Lower leg skin (tissue), 4 donors: Measurements from ENCODE around the gene VPS13D. TPM values are rescaled to one million over a fixed set of nuclear protein-coding genes. Genes with fewer than 3 reads are reported as not detected.
"Not testable (repeated sequence)": the region's sequence is repeated elsewhere in the genome, so short reads cannot be mapped to it uniquely, and the experiment has no call there.

Experiments used
- DNase-seq, 2 donors: peaks; one replicate each; pipeline ENCODE4 v3.0.0-alpha.2; 2019; ENCODE audit warnings: low spot score in 2 of 2
- H3K4me3 ChIP-seq: fragments of 200-600 bp; sonication (generic); 2 replicates; pipeline ENCODE4 v1.5.1; 2017; ENCODE audit warnings: mild to moderate bottlenecking, low read depth; ENCODE audit not compliant: poor library complexity, severe bottlenecking
- POLR2A ChIP-seq, 2 donors: fragments of 450-650 bp; IDR thresholded peaks; one replicate each; pipeline ENCODE4 v1.6.1; 2016 to 2017; ENCODE audit warnings: antibody characterized with exemption in 2 of 2, mild to moderate bottlenecking in 1 of 2, moderate library complexity in 1 of 2
- WGBS, 2 donors: methylation state at CpG; one replicate each; pipeline ENCODE4 v1.1.5; 2018; 5-methylcytosine and 5-hydroxymethylcytosine counted together
- intact Hi-C: fragments of 100-400 bp; cut with DNase I; formaldehyde crosslinking; loops from one replicate; pipeline ENCODE4 v1.15.0; 2023; ENCODE audit warnings: low total_unique reads
- total RNA-seq, 4 donors: library from RNA; depleted of rRNA; stranded (reverse); fragments of >200 nt; gene quantifications; one replicate each; pipeline ENCODE4 v1.1.0, GENCODE V29; 2016
- TF ChIP-seq, protein P1 (sequence below), 3 donors: fragments of 450-650 bp; IDR thresholded peaks; one replicate each; pipeline ENCODE4 v1.5.1; 2016; ENCODE audit warnings: antibody characterized with exemption in 3 of 3, mild to moderate bottlenecking in 3 of 3, moderate library complexity in 2 of 3

Gene VPS13D
- total RNA-seq, 4 donors from 2014 or later, result 96.5 to 200 (median 116) TPM

DNA sequence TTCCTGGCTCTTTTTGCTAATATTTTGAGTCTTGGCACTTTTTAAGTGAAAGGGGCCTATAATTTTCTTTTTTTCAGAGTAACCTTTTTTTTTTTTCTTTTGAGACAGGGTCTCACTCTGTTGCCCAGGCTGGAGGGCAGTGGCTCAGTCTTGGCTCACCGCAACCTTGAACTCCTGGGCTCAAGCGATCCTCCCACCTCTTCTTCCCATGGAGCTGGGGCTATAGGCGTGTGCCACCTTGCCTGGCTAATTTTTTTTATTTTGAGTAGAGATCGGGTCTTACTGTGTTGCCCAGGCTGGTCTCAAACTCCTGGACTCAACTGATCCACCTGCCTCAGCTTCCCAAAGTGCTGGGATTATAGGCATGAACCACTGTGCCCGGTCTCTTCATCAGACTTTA is 285.4 kb downstream of the VPS13D start:
- intact Hi-C loops, result no loop called here
- WGBS, 2 donors, result 93 to 94% methylated on average over 5 of the region's 5 CpGs
- TF ChIP-seq, protein P1, sequence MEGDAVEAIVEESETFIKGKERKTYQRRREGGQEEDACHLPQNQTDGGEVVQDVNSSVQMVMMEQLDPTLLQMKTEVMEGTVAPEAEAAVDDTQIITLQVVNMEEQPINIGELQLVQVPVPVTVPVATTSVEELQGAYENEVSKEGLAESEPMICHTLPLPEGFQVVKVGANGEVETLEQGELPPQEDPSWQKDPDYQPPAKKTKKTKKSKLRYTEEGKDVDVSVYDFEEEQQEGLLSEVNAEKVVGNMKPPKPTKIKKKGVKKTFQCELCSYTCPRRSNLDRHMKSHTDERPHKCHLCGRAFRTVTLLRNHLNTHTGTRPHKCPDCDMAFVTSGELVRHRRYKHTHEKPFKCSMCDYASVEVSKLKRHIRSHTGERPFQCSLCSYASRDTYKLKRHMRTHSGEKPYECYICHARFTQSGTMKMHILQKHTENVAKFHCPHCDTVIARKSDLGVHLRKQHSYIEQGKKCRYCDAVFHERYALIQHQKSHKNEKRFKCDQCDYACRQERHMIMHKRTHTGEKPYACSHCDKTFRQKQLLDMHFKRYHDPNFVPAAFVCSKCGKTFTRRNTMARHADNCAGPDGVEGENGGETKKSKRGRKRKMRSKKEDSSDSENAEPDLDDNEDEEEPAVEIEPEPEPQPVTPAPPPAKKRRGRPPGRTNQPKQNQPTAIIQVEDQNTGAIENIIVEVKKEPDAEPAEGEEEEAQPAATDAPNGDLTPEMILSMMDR (IDR thresholded peaks at IDR 0.05), result no peak
- no peak for TF ChIP-seq POLR2A (IDR thresholded peaks at IDR 0.05)
- no peak for DNase-seq
- H3K4me3 ChIP-seq, result no peak overlapping the region

DNA sequence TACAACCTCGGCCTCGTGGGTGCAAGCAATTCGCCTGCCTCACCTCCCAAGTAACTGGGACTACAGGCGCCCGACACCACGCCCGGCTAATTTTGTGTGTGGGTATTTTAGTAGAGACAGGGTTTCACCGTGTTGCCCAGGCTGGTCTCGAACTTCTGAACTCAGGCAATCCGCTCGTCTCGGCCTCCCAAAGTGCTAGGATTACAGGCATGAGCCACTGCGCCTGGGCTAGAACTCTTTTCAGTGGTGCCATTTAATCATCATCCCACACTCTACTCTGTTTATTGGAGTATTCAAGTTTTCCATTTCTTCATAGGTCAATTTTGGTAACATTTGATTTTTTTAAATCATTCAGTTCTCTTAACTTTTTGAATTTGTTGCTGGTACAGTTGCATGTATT is 286.9 kb downstream of the VPS13D start:
- DNase-seq, result no peak
- H3K4me3 ChIP-seq, result no peak overlapping the region
- WGBS, 2 donors, result 93 to 95% methylated on average over 13 of the region's 13 CpGs
- intact Hi-C loops, result no loop called here
- no peak for TF ChIP-seq POLR2A (IDR thresholded peaks at IDR 0.05)
- TF ChIP-seq, protein P1 (IDR thresholded peaks at IDR 0.05), result no peak

DNA sequence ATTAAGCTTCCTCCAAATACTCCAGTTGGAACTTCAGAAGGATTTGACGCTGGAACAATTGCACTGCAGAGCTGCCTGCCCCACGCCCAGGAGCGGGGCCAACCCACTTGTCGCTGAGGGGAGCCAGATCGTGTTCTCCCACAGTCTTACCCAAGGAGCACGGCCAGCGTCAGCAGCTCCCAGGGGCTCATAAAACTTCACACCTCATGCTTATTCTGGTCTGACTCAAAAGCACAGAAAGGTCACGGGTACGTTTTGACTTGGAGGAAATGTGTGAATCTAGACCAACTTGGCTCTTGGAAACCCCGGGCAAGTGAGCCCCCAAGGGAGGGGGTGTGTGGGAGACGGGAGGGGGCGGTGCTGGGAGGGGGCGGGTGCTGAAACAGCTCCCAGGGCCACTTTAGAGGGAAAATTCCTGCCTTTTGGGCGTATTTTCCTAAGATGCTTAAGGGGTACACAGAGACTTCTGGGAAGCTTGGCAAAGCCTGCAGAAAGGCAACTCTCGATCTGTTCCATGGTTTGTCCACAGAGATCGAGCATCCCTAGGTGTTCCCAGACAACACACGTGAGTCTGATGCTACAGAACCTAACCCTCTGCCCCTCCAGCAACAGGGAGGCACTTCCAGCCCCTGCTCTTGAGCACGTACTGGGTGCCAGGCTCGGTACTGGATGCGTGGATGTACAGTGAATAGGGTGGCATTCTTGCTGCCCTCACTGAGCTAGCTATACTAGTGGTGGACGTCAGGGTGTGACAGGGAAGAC is 289.3 kb downstream of the VPS13D start:
- 18 to 26% methylated on average over 21 of the region's 21 CpGs for WGBS, 2 donors
- no peak for TF ChIP-seq POLR2A (IDR thresholded peaks at IDR 0.05)
- TF ChIP-seq, protein P1 (IDR thresholded peaks at IDR 0.05), result no peak
- intact Hi-C loops, result no loop called here
- peak; percentile 60 to 95 for DNase-seq
- H3K4me3 ChIP-seq, result no peak overlapping the region

DNA sequence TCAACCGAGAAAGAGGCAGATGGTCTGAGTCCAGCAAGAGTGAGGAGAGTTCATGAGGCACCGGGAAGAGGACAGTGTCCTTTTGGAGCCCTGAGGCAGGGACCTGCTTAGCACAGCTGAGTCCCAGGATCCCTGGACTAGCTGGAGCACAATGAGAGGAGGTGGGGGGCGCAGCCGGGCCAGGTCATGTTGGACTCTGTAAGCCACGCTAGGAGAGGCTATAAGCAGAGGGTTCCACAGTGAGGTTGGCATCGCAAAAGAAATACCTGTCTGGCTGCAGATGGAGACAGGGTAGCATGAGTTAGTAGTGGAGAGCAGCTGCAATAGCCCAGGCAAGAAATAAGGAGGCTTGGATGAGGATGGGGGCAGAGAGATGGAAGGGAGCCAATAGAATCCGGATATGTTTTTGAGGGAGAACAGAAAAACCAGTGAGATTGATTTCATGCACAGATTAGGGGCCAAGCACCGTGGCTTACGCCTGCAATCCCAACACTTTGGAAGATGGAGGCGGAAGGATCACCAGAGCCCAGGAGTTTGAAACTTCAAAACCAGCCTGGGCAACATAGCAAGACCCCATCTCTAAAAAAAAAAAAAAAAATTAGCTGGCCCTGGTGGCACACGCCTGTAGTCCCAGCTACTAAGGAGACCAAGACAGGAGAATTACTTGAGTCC is 290.0 kb downstream of the VPS13D start:
- intact Hi-C loops, result no loop called here
- DNase-seq, result no peak
- no peak for TF ChIP-seq POLR2A (IDR thresholded peaks at IDR 0.05)
- TF ChIP-seq, protein P1 (IDR thresholded peaks at IDR 0.05), result no peak
- H3K4me3 ChIP-seq, result no peak overlapping the region
- 83 to 86% methylated on average over 11 of the region's 11 CpGs for WGBS, 2 donors

DNA sequence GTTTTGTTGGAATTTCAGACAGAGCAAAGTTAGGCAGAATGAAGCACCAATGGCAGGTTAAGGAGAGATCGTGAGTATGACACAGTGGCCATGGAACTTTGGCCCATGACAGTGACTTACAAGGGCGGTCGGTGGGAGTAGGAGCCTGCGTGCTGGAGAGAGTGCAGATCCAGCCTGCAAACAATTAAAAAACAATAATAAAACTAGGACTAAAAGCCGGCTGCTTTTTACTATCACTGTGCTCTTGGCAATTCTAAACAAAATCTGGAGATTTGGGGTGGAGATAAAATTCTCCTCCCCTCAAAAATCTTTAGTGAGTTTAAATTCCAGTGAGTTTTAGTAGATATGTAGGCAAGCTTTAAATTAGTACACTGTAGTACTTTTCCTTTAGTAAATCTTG is 291.3 kb downstream of the VPS13D start:
- TF ChIP-seq, protein P1 (IDR thresholded peaks at IDR 0.05), result no peak
- TF ChIP-seq POLR2A (IDR thresholded peaks at IDR 0.05), result no peak
- WGBS, 2 donors, result 41 to 64% methylated on average over 5 of the region's 5 CpGs
- intact Hi-C loops, result no loop called here
- no peak for DNase-seq
- no peak overlapping the region for H3K4me3 ChIP-seq

DNA sequence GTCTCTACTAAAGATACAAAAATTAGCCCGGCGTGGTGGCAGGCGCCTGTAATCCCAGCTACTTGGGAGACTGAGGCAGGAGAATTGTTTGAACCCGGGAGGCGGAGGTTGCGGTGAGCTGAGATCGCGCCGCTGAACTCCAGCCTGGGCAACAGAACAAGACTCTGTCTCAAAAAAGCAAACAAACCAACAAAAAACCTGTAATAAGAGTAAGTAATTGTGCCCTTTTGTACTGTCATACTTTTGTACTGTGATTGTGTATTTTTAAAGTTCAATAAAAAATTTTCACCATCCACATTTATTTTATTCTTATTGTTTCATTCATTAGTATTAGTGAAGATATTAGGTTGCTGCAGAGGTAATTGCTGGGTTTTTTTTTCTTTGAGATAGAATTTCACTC is 292.9 kb downstream of the VPS13D start:
- 95 to 97% methylated on average over 9 of the region's 9 CpGs for WGBS, 2 donors

More for the DNA sequence above, 292.9 kb downstream of the VPS13D start:
- H3K4me3 ChIP-seq, DNase-seq, intact Hi-C loops: not testable (repeated sequence)
